DMS79 treated with DMSO at 0.1 percent for 48 hours (cell line): Measurements from ENCODE around the gene KIF2B.
"Not testable (repeated sequence)": the region's sequence is repeated elsewhere in the genome, so short reads cannot be mapped to it uniquely, and the experiment has no call there.

ENCODE experiments used
- DNase-seq: peaks from one replicate; lab custom pipeline; 2025; lab: John Stamatoyannopoulos, UW

Gene KIF2B

GRCh38 chr17:53822764-53823163 is at the start of gene KIF2B:
Gene KIF2B (plus strand): TSS chr17:53822927. CDS start chr17:53823034, 107 bp downstream.
- DNase-seq: no peak

- no peak for DNase-seq
Observed at GRCh38 chr17:53780320-53780719, 42.4 kb upstream of the KIF2B start.

GRCh38 chr17:53791551-53791950 is 31.2 kb upstream of the KIF2B start:
- DNase-seq: no peak

GRCh38 chr17:53792451-53792850 is 30.3 kb upstream of the KIF2B start:
- DNase-seq: no peak

- no peak for DNase-seq
Observed at GRCh38 chr17:53792997-53793396, 29.7 kb upstream of the KIF2B start.

GRCh38 chr17:53794875-53795274 is 27.9 kb upstream of the KIF2B start:
- no peak for DNase-seq

- DNase-seq: no peak
Observed at GRCh38 chr17:53796642-53797041, 26.1 kb upstream of the KIF2B start.

- DNase-seq: no peak
Observed at GRCh38 chr17:53797501-53797900, 25.2 kb upstream of the KIF2B start.

GRCh38 chr17:53804437-53804836 is 18.3 kb upstream of the KIF2B start:
- DNase-seq: no peak

GRCh38 chr17:53806473-53806872 is 16.3 kb upstream of the KIF2B start:
- no peak for DNase-seq

GRCh38 chr17:53807286-53807685 is 15.4 kb upstream of the KIF2B start:
- no peak for DNase-seq

GRCh38 chr17:53818271-53818670 is 4.5 kb upstream of the KIF2B start:
- DNase-seq: no peak

- no peak for DNase-seq
Observed at GRCh38 chr17:53818929-53819328, 3.8 kb upstream of the KIF2B start.

- DNase-seq: no peak
Observed at GRCh38 chr17:53819956-53820355, 2.8 kb upstream of the KIF2B start.

- DNase-seq: no peak
Observed at GRCh38 chr17:53823341-53824050, 769 bp downstream of the KIF2B start.

- DNase-seq: not testable (repeated sequence)
Observed at GRCh38 chr17:53834771-53835170, 12.0 kb downstream of the KIF2B start.

- no peak for DNase-seq
Observed at GRCh38 chr17:53837131-53837530, 14.4 kb downstream of the KIF2B start.

GRCh38 chr17:53844491-53845107 is 21.9 kb downstream of the KIF2B start:
- DNase-seq: no peak

GRCh38 chr17:53871128-53871527 is 48.4 kb downstream of the KIF2B start:
- DNase-seq: not testable (repeated sequence)
